ENCODE measurements around the gene ACOD1.
"Not testable (repeated sequence)": the region's sequence is repeated elsewhere in the genome, so short reads cannot be mapped to it uniquely, and the experiment has no call there.

ACOD1 gene

DNA sequence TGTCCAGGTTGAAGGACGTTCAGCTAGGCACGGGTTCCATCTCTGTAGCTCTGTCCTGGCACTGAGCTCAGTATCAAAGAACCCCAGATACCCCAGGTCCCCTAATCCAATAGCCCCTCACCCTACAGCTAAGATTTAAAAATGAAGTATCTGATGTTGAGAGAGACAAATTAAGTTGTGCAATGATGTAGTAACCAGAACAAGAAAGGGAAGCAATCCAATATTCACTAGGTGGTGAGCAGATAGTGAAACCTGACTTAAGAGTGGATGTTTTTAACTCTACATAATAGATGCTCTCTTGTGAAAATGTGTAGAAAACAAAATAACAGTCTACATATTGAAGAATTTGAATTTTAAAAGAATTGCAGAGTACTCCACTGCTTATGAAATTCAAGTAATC lies 1.8 kb downstream of the ACOD1 start:
- Histone ChIP-seq H3K4me3 (ENCODE audit: insufficient read length, low read depth) (no peak overlapping the region), H3K9me3 (ENCODE audit: insufficient read depth, low read length) (no peaks in the 10 kb centered on the region), H3K27me3 (ENCODE audit: insufficient read depth, insufficient read length) (no peaks in the 10 kb centered on the region), H3K9ac (ENCODE audit: insufficient read length, low read depth) (no peak overlapping the region), H3K4me1 (ENCODE audit: insufficient read depth, insufficient read length) (no peaks in the 10 kb centered on the region), H3K36me3 (ENCODE audit: insufficient read depth, insufficient read length, low read length) (no peaks in the 10 kb centered on the region)
- no peak for DNase-seq (ENCODE audit: low read depth, low spot score)
- no peak for TF ChIP-seq YY1 (IDR thresholded peaks at IDR 0.05; ENCODE audit: insufficient read depth, insufficient read length)
- no peak for TF ChIP-seq SUZ12 (IDR thresholded peaks at IDR 0.05; ENCODE audit: extremely low read depth, insufficient read depth, insufficient read length)
- TF ChIP-seq ZNF274 (IDR thresholded peaks at IDR 0.05; ENCODE audit: low read depth, low read length): no peak

- no peak for TF ChIP-seq SUZ12 (IDR thresholded peaks at IDR 0.05; ENCODE audit: extremely low read depth, insufficient read depth, insufficient read length)
- TF ChIP-seq ZNF274 (IDR thresholded peaks at IDR 0.05; ENCODE audit: low read depth, low read length): no peak
- no peak for TF ChIP-seq YY1 (IDR thresholded peaks at IDR 0.05; ENCODE audit: insufficient read depth, insufficient read length)
- H3K4me1 ChIP-seq (ENCODE audit: insufficient read depth, insufficient read length): no peaks in the 10 kb centered on the region
- H3K9ac ChIP-seq (ENCODE audit: insufficient read length, low read depth): no peak overlapping the region
These were observed 5.7 kb downstream of the ACOD1 start for GRCh38 chr13:76953968-76954367.

DNA sequence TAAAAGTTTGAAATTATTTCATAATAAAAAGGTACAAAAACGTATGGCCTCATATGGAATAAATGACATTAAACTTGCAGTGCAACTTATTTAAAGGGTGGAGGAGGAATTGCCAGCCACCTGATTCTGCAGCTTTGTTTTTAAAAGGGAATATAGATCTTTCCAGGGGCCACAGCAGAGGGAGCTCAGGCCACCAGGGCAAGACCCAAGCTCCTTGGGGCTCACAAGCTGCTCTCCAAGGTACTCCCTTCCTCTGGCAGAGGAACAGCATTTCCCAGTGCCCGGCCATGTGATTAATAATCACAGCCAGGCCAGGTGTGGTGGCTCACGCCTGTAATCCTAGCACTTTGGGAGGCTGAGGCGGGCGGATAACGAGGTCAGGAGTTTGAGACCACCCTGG lies 6.2 kb downstream of the ACOD1 start:
- TF ChIP-seq YY1 (IDR thresholded peaks at IDR 0.05; ENCODE audit: insufficient read depth, insufficient read length): no peak
- no peak for TF ChIP-seq ZNF274 (IDR thresholded peaks at IDR 0.05; ENCODE audit: low read depth, low read length)
- no peak for TF ChIP-seq SUZ12 (IDR thresholded peaks at IDR 0.05; ENCODE audit: extremely low read depth, insufficient read depth, insufficient read length)
- H3K9me3 ChIP-seq (ENCODE audit: insufficient read depth, low read length): peaks cover 14% of the 10 kb centered on the region
- H3K4me3 ChIP-seq (ENCODE audit: insufficient read length, low read depth): no peak overlapping the region
- no peaks in the 10 kb centered on the region for H3K27me3 ChIP-seq (ENCODE audit: insufficient read depth, insufficient read length)
- no peaks in the 10 kb centered on the region for H3K36me3 ChIP-seq (ENCODE audit: insufficient read depth, insufficient read length, low read length)
- H3K9ac ChIP-seq (ENCODE audit: insufficient read length, low read depth): no peak overlapping the region
- no peaks in the 10 kb centered on the region for H3K4me1 ChIP-seq (ENCODE audit: insufficient read depth, insufficient read length)
- no peak for DNase-seq (ENCODE audit: low read depth, low spot score)

More at GRCh38 chr13:76953968-76954367, 5.7 kb downstream of the ACOD1 start:
- H3K9me3 ChIP-seq (ENCODE audit: insufficient read depth, low read length): peaks cover 9% of the 10 kb centered on the region; the same call in 1 of the 2 replicates
- no peak for DNase-seq (ENCODE audit: low read depth, low spot score)
- H3K27me3 ChIP-seq (ENCODE audit: insufficient read depth, insufficient read length): no peaks in the 10 kb centered on the region
- no peaks in the 10 kb centered on the region for H3K36me3 ChIP-seq (ENCODE audit: insufficient read depth, insufficient read length, low read length)
- no peak overlapping the region for H3K4me3 ChIP-seq (ENCODE audit: insufficient read length, low read depth)

GRCh38 chr13:76955193-76955592 lies 6.9 kb downstream of the ACOD1 start:
- Histone ChIP-seq H3K9ac (ENCODE audit: insufficient read length, low read depth) (no peak overlapping the region), H3K36me3 (ENCODE audit: insufficient read depth, insufficient read length, low read length) (no peaks in the 10 kb centered on the region), H3K27me3 (ENCODE audit: insufficient read depth, insufficient read length) (no peaks in the 10 kb centered on the region), H3K4me1 (ENCODE audit: insufficient read depth, insufficient read length) (no peaks in the 10 kb centered on the region), H3K4me3 (ENCODE audit: insufficient read length, low read depth) (no peak overlapping the region), H3K9me3 (ENCODE audit: insufficient read depth, low read length) (peaks cover 21% of the 10 kb centered on the region)
- DNase-seq (ENCODE audit: low read depth, low spot score): no peak
- TF ChIP-seq SUZ12 (IDR thresholded peaks at IDR 0.05; ENCODE audit: extremely low read depth, insufficient read depth, insufficient read length) (no peak), YY1 (IDR thresholded peaks at IDR 0.05; ENCODE audit: insufficient read depth, insufficient read length) (no peak), ZNF274 (IDR thresholded peaks at IDR 0.05; ENCODE audit: low read depth, low read length) (no peak)

DNA sequence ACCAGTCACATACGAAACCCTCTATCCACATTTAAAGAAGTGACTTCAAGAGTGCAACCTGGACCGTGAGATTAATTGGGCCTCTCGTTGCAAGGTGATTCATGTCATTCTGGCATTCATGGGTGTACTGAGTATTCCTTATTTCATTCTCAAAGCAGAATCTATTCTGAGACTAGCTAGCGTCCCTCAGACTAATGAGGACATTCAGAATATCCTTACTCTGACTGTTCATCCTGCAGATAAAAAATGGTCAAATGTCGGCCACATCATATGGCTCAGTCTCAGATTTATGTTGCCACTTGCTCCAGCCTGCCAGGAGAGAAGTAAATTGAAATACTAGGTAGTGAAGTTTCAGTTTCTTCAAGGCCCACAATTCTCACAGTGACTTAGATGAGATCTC lies 7.3 kb downstream of the ACOD1 start:
- TF ChIP-seq SUZ12 (IDR thresholded peaks at IDR 0.05; ENCODE audit: extremely low read depth, insufficient read depth, insufficient read length) (no peak), ZNF274 (IDR thresholded peaks at IDR 0.05; ENCODE audit: low read depth, low read length) (no peak)
- Histone ChIP-seq H3K9me3 (ENCODE audit: insufficient read depth, low read length) (peaks cover 21% of the 10 kb centered on the region), H3K4me3 (ENCODE audit: insufficient read length, low read depth) (no peak overlapping the region), H3K27me3 (ENCODE audit: insufficient read depth, insufficient read length) (no peaks in the 10 kb centered on the region), H3K36me3 (ENCODE audit: insufficient read depth, insufficient read length, low read length) (no peaks in the 10 kb centered on the region), H3K9ac (ENCODE audit: insufficient read length, low read depth) (no peak overlapping the region), H3K4me1 (ENCODE audit: insufficient read depth, insufficient read length) (no peaks in the 10 kb centered on the region)
- no peak for DNase-seq (ENCODE audit: low read depth, low spot score)

GRCh38 chr13:76958841-76959432 lies 10.6 kb downstream of the ACOD1 start:
- no peaks in the 10 kb centered on the region for H3K27me3 ChIP-seq (ENCODE audit: insufficient read depth, insufficient read length)
- H3K36me3 ChIP-seq (ENCODE audit: insufficient read depth, insufficient read length, low read length): no peaks in the 10 kb centered on the region
- H3K4me1 ChIP-seq (ENCODE audit: insufficient read depth, insufficient read length): no peaks in the 10 kb centered on the region
- no peak for TF ChIP-seq SUZ12 (IDR thresholded peaks at IDR 0.05; ENCODE audit: extremely low read depth, insufficient read depth, insufficient read length)
- no peak for TF ChIP-seq YY1 (IDR thresholded peaks at IDR 0.05; ENCODE audit: insufficient read depth, insufficient read length)
- no peak for TF ChIP-seq ZNF274 (IDR thresholded peaks at IDR 0.05; ENCODE audit: low read depth, low read length)
- no peak overlapping the region for H3K4me3 ChIP-seq (ENCODE audit: insufficient read length, low read depth)
- DNase-seq (ENCODE audit: low read depth, low spot score): no peak
- H3K9me3 ChIP-seq (ENCODE audit: insufficient read depth, low read length): peaks cover 26% of the 10 kb centered on the region
- H3K9ac ChIP-seq (ENCODE audit: insufficient read length, low read depth): no peak overlapping the region

GRCh38 chr13:76959734-76960133 lies 11.4 kb downstream of the ACOD1 start:
- not testable (repeated sequence) for H3K27me3 ChIP-seq (ENCODE audit: insufficient read depth, insufficient read length); H3K9ac ChIP-seq (ENCODE audit: insufficient read length, low read depth); DNase-seq (ENCODE audit: low read depth, low spot score); H3K4me1 ChIP-seq (ENCODE audit: insufficient read depth, insufficient read length); H3K4me3 ChIP-seq (ENCODE audit: insufficient read length, low read depth); H3K36me3 ChIP-seq (ENCODE audit: insufficient read depth, insufficient read length, low read length)
- H3K9me3 ChIP-seq (ENCODE audit: insufficient read depth, low read length): peaks cover 26% of the 10 kb centered on the region
